ENCODE data around the gene SETBP1.

The SETBP1 gene

GRCh38 chr18:44693030-44693784 is 12.5 kb downstream of the SETBP1 start (continued):
- TF ChIP-seq, protein P1, sequence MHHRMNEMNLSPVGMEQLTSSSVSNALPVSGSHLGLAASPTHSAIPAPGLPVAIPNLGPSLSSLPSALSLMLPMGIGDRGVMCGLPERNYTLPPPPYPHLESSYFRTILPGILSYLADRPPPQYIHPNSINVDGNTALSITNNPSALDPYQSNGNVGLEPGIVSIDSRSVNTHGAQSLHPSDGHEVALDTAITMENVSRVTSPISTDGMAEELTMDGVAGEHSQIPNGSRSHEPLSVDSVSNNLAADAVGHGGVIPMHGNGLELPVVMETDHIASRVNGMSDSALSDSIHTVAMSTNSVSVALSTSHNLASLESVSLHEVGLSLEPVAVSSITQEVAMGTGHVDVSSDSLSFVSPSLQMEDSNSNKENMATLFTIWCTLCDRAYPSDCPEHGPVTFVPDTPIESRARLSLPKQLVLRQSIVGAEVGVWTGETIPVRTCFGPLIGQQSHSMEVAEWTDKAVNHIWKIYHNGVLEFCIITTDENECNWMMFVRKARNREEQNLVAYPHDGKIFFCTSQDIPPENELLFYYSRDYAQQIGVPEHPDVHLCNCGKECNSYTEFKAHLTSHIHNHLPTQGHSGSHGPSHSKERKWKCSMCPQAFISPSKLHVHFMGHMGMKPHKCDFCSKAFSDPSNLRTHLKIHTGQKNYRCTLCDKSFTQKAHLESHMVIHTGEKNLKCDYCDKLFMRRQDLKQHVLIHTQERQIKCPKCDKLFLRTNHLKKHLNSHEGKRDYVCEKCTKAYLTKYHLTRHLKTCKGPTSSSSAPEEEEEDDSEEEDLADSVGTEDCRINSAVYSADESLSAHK (tag by site-specific recombination; IDR thresholded peaks at IDR 0.05) = no peak
- TF ChIP-seq ZSCAN23 (tag by site-specific recombination; IDR thresholded peaks at IDR 0.05) = no peak

- POLR2A ChIA-PET = no interaction called here
These were observed 14.8 kb downstream of the SETBP1 start for GRCh38 chr18:44695503-44695902.

DNA sequence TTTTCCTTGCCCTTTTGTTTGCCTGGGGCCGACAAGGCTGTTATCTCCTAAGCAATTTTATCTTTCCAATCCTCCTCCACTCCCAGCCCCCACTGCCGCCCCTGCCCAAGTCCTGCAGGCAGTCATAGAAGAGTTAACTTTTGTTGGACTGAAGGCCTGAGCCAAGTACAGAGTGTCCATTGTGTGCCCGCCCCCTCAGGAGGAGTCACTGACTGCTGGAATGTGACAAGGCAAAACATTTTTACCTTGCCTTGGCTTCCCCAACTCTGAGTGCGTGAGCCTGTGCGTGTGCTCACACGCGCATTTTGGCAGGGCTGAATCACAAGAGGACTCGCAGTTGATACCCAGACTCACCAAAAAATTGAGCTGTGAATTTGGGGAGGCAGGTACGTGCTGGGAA is 16.2 kb downstream of the SETBP1 start:
- Histone ChIP-seq H3K9me3 (ENCODE audit: control insufficient read depth, insufficient read depth, low read depth, low read length) (no peaks in the 10 kb centered on the region), H3K4me3 (ENCODE audit: low read depth, low read length) (no peak overlapping the region), H3K27ac (ENCODE audit: extremely low read depth, low read depth, low read length) (no peak overlapping the region), H3K36me3 (ENCODE audit: control insufficient read depth in 2 of 2, insufficient read depth in 1 of 2, low read length in 2 of 2) (no peaks in the 10 kb centered on the region), H3K4me1 (ENCODE audit: control insufficient read depth, insufficient read depth, low read length) (peaks cover 14% of the 10 kb centered on the region)
- ChIA-PET CTCF (no interaction called here), POLR2A (no interaction called here)
- TF ChIP-seq ZNF19 (tag by site-specific recombination; IDR thresholded peaks at IDR 0.05; ENCODE audit: low read depth) (no peak), EGR2 (tag by site-specific recombination; IDR thresholded peaks at IDR 0.05; ENCODE audit: low read depth) (peak; percentile 66), ZFHX2 (tag by site-specific recombination; conservative IDR thresholded peaks at IDR 0.05) (peak; percentile 71)

More at GRCh38 chr18:44695503-44695902, 14.8 kb downstream of the SETBP1 start:
- no peak overlapping the region for H3K27ac ChIP-seq (ENCODE audit: extremely low read depth, low read depth, low read length)
- TF ChIP-seq ZNF701 (tag by site-specific recombination; IDR thresholded peaks at IDR 0.05) = no peak
- TF ChIP-seq ZSCAN4 (tag by site-specific recombination; IDR thresholded peaks at IDR 0.05) = no peak
- no peak for TF ChIP-seq GLIS1 (tag by site-specific recombination; IDR thresholded peaks at IDR 0.05)
- TF ChIP-seq SCRT2 (tag by site-specific recombination; IDR thresholded peaks at IDR 0.05) = no peak
- TF ChIP-seq ZSCAN16 (tag by site-specific recombination; IDR thresholded peaks at IDR 0.05) = no peak
- TF ChIP-seq ZNF704 (tag by site-specific recombination; IDR thresholded peaks at IDR 0.05) = no peak
- TF ChIP-seq ZBTB1 (tag by site-specific recombination; IDR thresholded peaks at IDR 0.05) = no peak
- no peak for TF ChIP-seq ZNF214 (tag by site-specific recombination; IDR thresholded peaks at IDR 0.05; ENCODE audit: borderline replicate concordance)
- no peak for TF ChIP-seq ZNF600 (tag by site-specific recombination; IDR thresholded peaks at IDR 0.05)
- TF ChIP-seq ZNF555 (tag by site-specific recombination; conservative IDR thresholded peaks at IDR 0.05) = no peak
- TF ChIP-seq ZNF488 (tag by site-specific recombination; IDR thresholded peaks at IDR 0.05) = no peak
- TF ChIP-seq ZNF350 (tag by site-specific recombination; IDR thresholded peaks at IDR 0.05) = no peak
- TF ChIP-seq ZNF510 (tag by site-specific recombination; IDR thresholded peaks at IDR 0.05; ENCODE audit: insufficient replicate concordance) = no peak
- no peak for TF ChIP-seq ZNF654 (tag by site-specific recombination; IDR thresholded peaks at IDR 0.05; ENCODE audit: low read depth)
- TF ChIP-seq, protein P2, sequence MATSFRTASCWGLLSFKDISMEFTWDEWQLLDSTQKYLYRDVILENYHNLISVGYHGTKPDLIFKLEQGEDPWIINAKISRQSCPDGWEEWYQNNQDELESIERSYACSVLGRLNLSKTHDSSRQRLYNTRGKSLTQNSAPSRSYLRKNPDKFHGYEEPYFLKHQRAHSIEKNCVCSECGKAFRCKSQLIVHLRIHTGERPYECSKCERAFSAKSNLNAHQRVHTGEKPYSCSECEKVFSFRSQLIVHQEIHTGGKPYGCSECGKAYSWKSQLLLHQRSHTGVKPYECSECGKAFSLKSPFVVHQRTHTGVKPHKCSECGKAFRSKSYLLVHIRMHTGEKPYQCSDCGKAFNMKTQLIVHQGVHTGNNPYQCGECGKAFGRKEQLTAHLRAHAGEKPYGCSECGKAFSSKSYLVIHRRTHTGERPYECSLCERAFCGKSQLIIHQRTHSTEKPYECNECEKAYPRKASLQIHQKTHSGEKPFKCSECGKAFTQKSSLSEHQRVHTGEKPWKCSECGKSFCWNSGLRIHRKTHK (tag by site-specific recombination; IDR thresholded peaks at IDR 0.05) = no peak
- TF ChIP-seq ZNF416 (tag by site-specific recombination; IDR thresholded peaks at IDR 0.05) = no peak
- no peaks in the 10 kb centered on the region for H3K36me3 ChIP-seq (ENCODE audit: control insufficient read depth in 2 of 2, insufficient read depth in 1 of 2, low read length in 2 of 2)
- peaks cover 7% of the 10 kb centered on the region for H3K4me1 ChIP-seq (ENCODE audit: control insufficient read depth, insufficient read depth, low read length)
- no peaks in the 10 kb centered on the region for H3K9me3 ChIP-seq (ENCODE audit: control insufficient read depth, insufficient read depth, low read depth, low read length)
- no peak overlapping the region for H3K4me3 ChIP-seq (ENCODE audit: low read depth, low read length)
- CTCF ChIA-PET = interaction anchor here (1.2 kb wide), 1 partner anchor 18 kb away, joined by 4 read pairs; no protein-coding TSS in a partner anchor
